Measurements from ENCODE around the gene RYK. TPM values are rescaled to one million over a fixed set of nuclear protein-coding genes. Genes with fewer than 3 reads are reported as not detected.

The RYK gene
- total RNA-seq, 4 donors from 2014 or later: 29.3 to 75.5 (median 39.1) TPM

GRCh38 chr3:134253475-134254226 lies 3.0 kb upstream of the RYK start:
- no peak overlapping the region for H3K27ac ChIP-seq
- no peak overlapping the region for H3K4me3 ChIP-seq
- no peaks in the 10 kb centered on the region for H3K27me3 ChIP-seq
- 89 to 96% methylated on average over 1 of the region's 1 CpG for WGBS, 2 donors
- no peaks in the 10 kb centered on the region for H3K36me3 ChIP-seq
- DNase-seq: no peak
- H3K4me1 ChIP-seq: peaks cover 3 to 30% (median 15%) of the 10 kb centered on the region in 3 donors
- H3K9me3 ChIP-seq: no peaks in the 10 kb centered on the region
- TF ChIP-seq POLR2A (IDR thresholded peaks at IDR 0.05) (no peak), CTCF (IDR thresholded peaks at IDR 0.05) (no peak)
- intact Hi-C loops (cut with DNase I): no loop called here

GRCh38 chr3:134252766-134253165 lies 2.1 kb upstream of the RYK start:
- Histone ChIP-seq H3K4me1 (peaks cover 8 to 39% (median 21%) of the 10 kb centered on the region in 3 donors), H3K27me3 (no peaks in the 10 kb centered on the region), H3K36me3 (no peaks in the 10 kb centered on the region), H3K9me3 (no peaks in the 10 kb centered on the region), H3K27ac (peak overlapping the region in 3 of 4 donors; percentile 50 to 95 (median 52)), H3K4me3 (no peak overlapping the region)
- 80 to 85% methylated on average over 7 of the region's 7 CpGs for WGBS, 2 donors
- no peak for TF ChIP-seq CTCF (IDR thresholded peaks at IDR 0.05)
- TF ChIP-seq POLR2A (IDR thresholded peaks at IDR 0.05): no peak
- DNase-seq: no peak
- intact Hi-C loops (cut with DNase I): no loop called here

- intact Hi-C loops (cut with DNase I): no loop called here
- no peak for DNase-seq
- Histone ChIP-seq H3K36me3 (no peaks in the 10 kb centered on the region), H3K27ac (peak overlapping the region; percentile 27 to 95 (median 51)), H3K4me1 (peaks cover 8 to 48% (median 21%) of the 10 kb centered on the region in 3 donors), H3K4me3 (no peak overlapping the region), H3K27me3 (no peaks in the 10 kb centered on the region), H3K9me3 (no peaks in the 10 kb centered on the region)
- WGBS, 2 donors: 84 to 87% methylated on average over 6 to 9 of the region's 22 CpGs
- TF ChIP-seq CTCF (IDR thresholded peaks at IDR 0.05) (no peak), POLR2A (IDR thresholded peaks at IDR 0.05) (no peak)
Observed at GRCh38 chr3:134251731-134252391, 1.2 kb upstream of the RYK start.

GRCh38 chr3:134249935-134250716 lies 533 bp downstream of the RYK start:
- no peaks in the 10 kb centered on the region for H3K36me3 ChIP-seq
- H3K4me3 ChIP-seq: peak overlapping the region; percentile 61 to 95 (median 82)
- peak overlapping the region; percentile 90 to 97 (median 94) for H3K27ac ChIP-seq
- H3K27me3 ChIP-seq: no peaks in the 10 kb centered on the region
- H3K9me3 ChIP-seq: no peaks in the 10 kb centered on the region
- TF ChIP-seq CTCF (IDR thresholded peaks at IDR 0.05) (no peak), POLR2A (IDR thresholded peaks at IDR 0.05) (no peak)
- peaks cover 8 to 53% (median 26%) of the 10 kb centered on the region in 3 donors for H3K4me1 ChIP-seq
- intact Hi-C loops (cut with DNase I): no loop called here
- no peak for DNase-seq
- WGBS, 2 donors: 0% methylated on average over 11 to 13 of the region's 85 CpGs

Data from esophagus squamous epithelium (tissue), 5 donors.